HepG2 (cell line): ENCODE results near the gene HMGCLL1. TPM values are rescaled to one million over a fixed set of nuclear protein-coding genes. Genes with fewer than 3 reads are reported as not detected.

Experiments
- ATAC-seq: fragments of 200-7000 bp; cut with Tn5 transposase; 3 replicates; pipeline ENCODE4 v1.9.1; 2020; ENCODE audit warnings: mild to moderate bottlenecking, moderate library complexity
- BruUV-seq: library from RNA; stranded (reverse); fragments of 400-500 nt; replicated peaks from 2 replicates; lab custom pipeline; 2021; lab: Mats Ljungman, UMichigan
- CTCF ChIA-PET: fragments of 300-600 bp; formaldehyde crosslinking; extraction: SDS; loops from one replicate; lab custom pipeline; 2021; ENCODE audit warnings: low total read pairs, inconsistent platforms, low intra/inter-chr PET ratio; lab: Yijun Ruan, JAX
- POLR2A ChIA-PET: fragments of 350-600 bp; sonication (Branson Sonifier 250); formaldehyde crosslinking; loops from one replicate; lab custom pipeline; 2020; ENCODE audit warnings: antibody characterized with exemption, inconsistent platforms; lab: Yijun Ruan, JAX
- DNase-seq: peaks from one replicate; pipeline ENCODE4 v3.0.0-alpha.2; 2015; ENCODE audit warnings: low spot score
- FAIRE-seq: peaks from 3 replicates; lab custom pipeline; 2011; peaks lifted over from hg19 to GRCh38; lab: Jason Lieb, UNC
- H2AFZ ChIP-seq: one replicate; pipeline ENCODE4 v1.6.1; 2011; ENCODE audit warnings: low read length, inconsistent platforms
- H3K27ac ChIP-seq: fragments of 300-600 bp; 3 replicates; pipeline ENCODE4 v1.8.0; 2011; ENCODE audit warnings: mixed run types, mild to moderate bottlenecking, mixed read lengths, low read length, inconsistent platforms; ENCODE audit not compliant: insufficient read depth; ENCODE audit errors: extremely low read length
- H3K27me3 ChIP-seq, 2 experiments: fragments of 200-600 bp in 1 of 2; 2 replicates in 1 of 2; 3 replicates in 1 of 2; pipeline versions ENCODE4 v1.6.0 to v1.8.0; 2011; ENCODE audit warnings: low read length in 2 of 2, mild to moderate bottlenecking in 2 of 2, moderate library complexity in 2 of 2, inconsistent platforms in 1 of 2; ENCODE audit not compliant: insufficient read depth in 2 of 2, control insufficient read depth in 1 of 2
- H3K36me3 ChIP-seq, 2 experiments: fragments of 200-600 bp in 1 of 2; replicated peaks in 1 of 2; 2 replicates in 1 of 2; 3 replicates in 1 of 2; pipeline versions ENCODE4 v1.5.1 to v1.8.0; 2011; ENCODE audit warnings: low read length in 2 of 2, inconsistent platforms in 1 of 2; ENCODE audit not compliant: insufficient read depth in 2 of 2, control insufficient read depth in 1 of 2
- H3K4me1 ChIP-seq: 2 replicates; pipeline ENCODE4 v1.5.1; 2012; ENCODE audit warnings: low read length, inconsistent platforms; ENCODE audit not compliant: insufficient read depth
- H3K4me2 ChIP-seq: 2 replicates; pipeline ENCODE4 v1.6.0; 2011; ENCODE audit warnings: low read depth, low read length, inconsistent platforms
- H3K4me3 ChIP-seq, 3 experiments: fragments of 200-600 bp in 1 of 3; sonication (generic), shearing (Covaris generic) in 1 of 3; replicated peaks in 1 of 3; 2 replicates each; pipeline ENCODE4 v1.5.1; 2011 to 2016; ENCODE audit warnings: low read length in 3 of 3, inconsistent platforms in 2 of 3, low read depth in 2 of 3, mild to moderate bottlenecking in 2 of 3, control low read depth in 1 of 3, mixed read lengths in 1 of 3; ENCODE audit not compliant: insufficient read depth in 1 of 3
- H3K79me2 ChIP-seq: one replicate; pipeline ENCODE4 v1.6.1; 2011; ENCODE audit warnings: low read length, inconsistent platforms; ENCODE audit not compliant: insufficient read depth
- H3K9ac ChIP-seq: 2 replicates; pipeline ENCODE4 v1.6.0; 2011; ENCODE audit warnings: mild to moderate bottlenecking, low read depth, low read length, inconsistent platforms; ENCODE audit not compliant: insufficient read depth
- H3K9me3 ChIP-seq: 2 replicates; pipeline ENCODE4 v1.5.1; 2012; ENCODE audit warnings: mild to moderate bottlenecking, low read length
- H4K20me1 ChIP-seq: 2 replicates; pipeline ENCODE4 v1.6.0; 2011; ENCODE audit warnings: inconsistent platforms, mild to moderate bottlenecking, low read length, moderate library complexity; ENCODE audit not compliant: insufficient read depth
- AHDC1 ChIP-seq: sonication (generic); formaldehyde crosslinking; IDR thresholded peaks from 2 replicates; pipeline ENCODE4 v1.5.1; 2020; ENCODE audit warnings: mild to moderate bottlenecking, missing genetic modification reagents, borderline replicate concordance
- CREM ChIP-seq, 2 experiments: sonication (generic) in 1 of 2; formaldehyde crosslinking in 1 of 2; IDR thresholded peaks; 2 replicates each; pipeline versions ENCODE4 v1.4.0 to v1.6.1; 2016 to 2020; ENCODE audit warnings: antibody characterized with exemption in 1 of 2, mild to moderate bottlenecking in 1 of 2, missing genetic modification reagents in 1 of 2
- MIER3 ChIP-seq: IDR thresholded peaks from 2 replicates; pipeline ENCODE4 v1.6.1; 2016; ENCODE audit warnings: missing compliant biosample characterization, borderline replicate concordance
- SMARCE1 ChIP-seq: fragments of 450-650 bp; IDR thresholded peaks from 2 replicates; pipeline ENCODE4 v1.6.1; 2017; ENCODE audit warnings: borderline replicate concordance
- ZBTB3 ChIP-seq: sonication (generic); formaldehyde crosslinking; IDR thresholded peaks from 2 replicates; pipeline ENCODE4 v1.4.0; 2020; ENCODE audit warnings: low read depth, mild to moderate bottlenecking, moderate library complexity, missing genetic modification reagents, borderline replicate concordance
- ZBTB33 ChIP-seq: sonication (generic); formaldehyde crosslinking; IDR thresholded peaks from 2 replicates; pipeline ENCODE4 v1.4.0; 2020; ENCODE audit warnings: missing genetic modification reagents
- ZFP90 ChIP-seq: sonication (generic); formaldehyde crosslinking; IDR thresholded peaks from 2 replicates; pipeline ENCODE4 v1.8.0; 2022; ENCODE audit warnings: missing genetic modification reagents, mild to moderate bottlenecking, inconsistent platforms, borderline replicate concordance
- WGBS: methylation state at CpG from one replicate; pipeline ENCODE4 v1.1.6; 2017; ENCODE audit warnings: low lambda C conversion rate; 5-methylcytosine and 5-hydroxymethylcytosine counted together
- in situ Hi-C: cut with HindIII; loops from 2 replicates; pipeline ENCODE4 v1.10.0; 2017; ENCODE audit warnings: low pct_unique_long_range_greater_than_20kb; ENCODE audit not compliant: extremely low pct_ligation_motif_present
- intact Hi-C: fragments of 100-400 bp; cut with micrococcal nuclease; formaldehyde crosslinking; loops from one replicate; pipeline ENCODE4 v1.10.0; 2022; ENCODE audit not compliant: unreplicated experiment
- polyA plus RNA-seq, 8 experiments: library from polyadenylated mRNA; depleted of rRNA in 3 of 8; stranded (reverse) in 7 of 8; unstranded in 1 of 8; fragments of >200 nt; fragmentation: Illumina TruSeq in 4 of 8; extraction: Trizol in 4 of 8; gene quantifications; 2 replicates each; pipeline versions ENCODE4 v1.2.1 to v1.2.3, GENCODE V29; 2011 to 2016; ENCODE audit warnings: low read depth in 4 of 8, missing spikeins in 1 of 8, mixed read lengths in 1 of 8; ENCODE audit not compliant: insufficient read depth in 1 of 8
- total RNA-seq, 5 experiments: library from RNA; depleted of rRNA; stranded (reverse); fragments of >200 nt; fragmentation: Illumina TruSeq; extraction: Trizol; gene quantifications; 2 replicates each; pipeline ENCODE4 v1.2.3, GENCODE V29; 2016; ENCODE audit warnings: low read depth in 1 of 5

HMGCLL1 gene
- total and polyA plus RNA-seq, 2 of the 13 experiments (the other 11 are each of a cell fraction or from before 2014, with no cell fraction given), result not detected

GRCh38 chr6:55443238-55444134 is 135.5 kb downstream of the HMGCLL1 start (continued):
- TF ChIP-seq ZFP90 (CRISPR knock-in tag) (no peak), AHDC1 (CRISPR knock-in tag) (no peak), CREM (IDR thresholded peaks at IDR 0.05) (no peak), CREM (CRISPR knock-in tag; IDR thresholded peaks at IDR 0.05) (no peak)
- TF ChIP-seq, all 625 proteins: peak for 0

- Histone ChIP-seq H3K4me3 (no peak overlapping the region), H3K4me2 (no peak overlapping the region), H3K27me3 (no peaks in the 10 kb centered on the region), H2AFZ (no peak overlapping the region), H3K79me2 (no peaks in the 10 kb centered on the region), H3K4me1 (no peaks in the 10 kb centered on the region), H3K9me3 (no peaks in the 10 kb centered on the region), H3K27ac (no peak overlapping the region), H3K9ac (no peak overlapping the region), H4K20me1 (no peaks in the 10 kb centered on the region), H3K36me3 (no peaks in the 10 kb centered on the region)
- ChIA-PET CTCF (no interaction called here), POLR2A (no interaction called here)
- DNase-seq (no peak), FAIRE-seq (no peak), ATAC-seq (no peak)
- WGBS, result under 1% methylated on average over 3 of the region's 3 CpGs
- intact Hi-C loops, result no loop called here
- in situ Hi-C loops, result loop anchor here (25.0 kb wide), 1 partner anchor 524 kb away; no protein-coding TSS in a partner anchor
- no TSS peak for BruUV-seq
- TF ChIP-seq ZBTB33 (CRISPR knock-in tag), result no peak
- no peak for TF ChIP-seq MIER3 (CRISPR knock-in tag)
- no peak for TF ChIP-seq SMARCE1
- TF ChIP-seq ZBTB3 (CRISPR knock-in tag), result no peak
Observed at GRCh38 chr6:55438203-55438602, 140.8 kb downstream of the HMGCLL1 start.
